GM03348 (cell line): ENCODE data around the gene EBF4.
A peak's percentile ranks its signal among the peaks of the same experiment; 100 is the strongest.
"Not testable (repeated sequence)": the region's sequence is repeated elsewhere in the genome, so short reads cannot be mapped to it uniquely, and the experiment has no call there.

ENCODE experiments used
- DNase-seq: peaks from one replicate; pipeline ENCODE4 v3.0.0; 2012; ENCODE audit warnings: low spot score

Gene EBF4

DNA sequence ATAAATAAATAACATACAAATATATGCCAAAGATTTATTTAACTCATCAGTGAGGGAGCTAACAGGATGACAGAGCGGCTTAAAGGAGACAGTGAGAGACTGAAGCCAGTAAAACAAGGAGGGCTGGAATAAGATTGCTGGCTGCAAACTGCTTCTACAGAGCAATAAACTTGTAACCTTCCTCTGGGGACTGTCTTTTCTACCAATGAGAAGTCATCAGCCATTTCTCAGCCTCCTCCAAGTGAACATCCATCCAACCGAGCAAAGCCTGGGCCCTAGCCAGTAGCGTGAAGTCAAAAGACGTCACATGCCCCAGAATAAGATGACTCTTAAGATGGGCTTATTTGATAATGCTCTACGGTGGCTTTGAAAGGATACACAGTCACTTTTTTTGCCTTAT lies 65.4 kb downstream of the EBF4 start:
- DNase-seq: no peak

DNA sequence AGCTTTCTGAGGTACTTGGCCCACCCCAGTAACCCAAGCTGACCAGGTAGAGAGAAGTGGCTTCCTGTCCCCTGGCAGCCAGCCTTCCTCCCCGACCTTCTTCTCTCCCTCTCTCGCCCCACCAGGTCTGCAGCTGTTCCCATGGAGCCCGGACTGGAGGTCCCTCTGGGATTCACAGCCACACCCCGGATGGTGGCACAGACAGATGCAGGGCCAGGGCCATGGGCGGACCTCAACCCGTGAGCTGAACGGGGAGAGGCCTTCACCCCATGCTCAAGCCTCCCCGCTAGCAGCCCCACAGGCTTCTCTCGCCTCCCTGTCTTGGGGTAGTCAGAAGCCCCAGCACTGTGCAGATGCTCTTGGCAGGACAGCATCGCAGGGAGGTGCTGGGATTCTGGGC lies 66.6 kb downstream of the EBF4 start:
- DNase-seq: no peak

DNA sequence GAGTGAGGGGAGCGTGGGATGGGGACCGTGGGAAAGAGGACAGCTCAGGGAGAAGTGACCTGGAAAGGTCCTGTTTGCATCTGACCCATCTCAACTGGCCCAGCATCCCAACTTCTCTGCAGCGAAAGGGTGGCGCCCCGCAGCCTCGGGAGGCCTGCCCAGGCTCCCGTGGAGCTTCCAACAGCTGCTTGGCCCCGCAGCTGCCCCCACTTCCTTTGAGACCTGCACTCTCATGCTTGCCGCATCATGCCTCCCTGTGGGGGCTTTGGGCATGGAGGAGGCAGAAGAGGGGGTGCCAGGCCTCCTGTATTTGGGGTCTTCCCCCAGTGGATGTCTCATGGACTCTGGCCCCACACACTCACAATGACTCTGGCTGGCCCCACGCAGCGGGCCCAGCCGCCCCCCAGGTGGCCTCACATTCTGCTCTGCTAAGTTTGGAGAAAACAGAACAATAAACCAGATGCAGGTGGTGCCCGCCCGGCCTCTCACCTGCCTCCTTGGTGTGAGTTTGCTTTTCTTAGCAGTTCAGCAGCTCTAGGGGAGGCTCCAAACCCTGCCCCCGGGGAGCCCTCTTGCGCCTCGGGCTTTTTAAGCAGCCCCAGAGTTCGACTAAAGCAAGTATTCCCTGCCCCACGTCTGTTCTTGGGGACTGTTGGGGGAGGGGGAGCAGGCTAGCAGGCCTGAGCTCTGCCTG lies 67.2 kb downstream of the EBF4 start:
- DNase-seq: no peak

DNA sequence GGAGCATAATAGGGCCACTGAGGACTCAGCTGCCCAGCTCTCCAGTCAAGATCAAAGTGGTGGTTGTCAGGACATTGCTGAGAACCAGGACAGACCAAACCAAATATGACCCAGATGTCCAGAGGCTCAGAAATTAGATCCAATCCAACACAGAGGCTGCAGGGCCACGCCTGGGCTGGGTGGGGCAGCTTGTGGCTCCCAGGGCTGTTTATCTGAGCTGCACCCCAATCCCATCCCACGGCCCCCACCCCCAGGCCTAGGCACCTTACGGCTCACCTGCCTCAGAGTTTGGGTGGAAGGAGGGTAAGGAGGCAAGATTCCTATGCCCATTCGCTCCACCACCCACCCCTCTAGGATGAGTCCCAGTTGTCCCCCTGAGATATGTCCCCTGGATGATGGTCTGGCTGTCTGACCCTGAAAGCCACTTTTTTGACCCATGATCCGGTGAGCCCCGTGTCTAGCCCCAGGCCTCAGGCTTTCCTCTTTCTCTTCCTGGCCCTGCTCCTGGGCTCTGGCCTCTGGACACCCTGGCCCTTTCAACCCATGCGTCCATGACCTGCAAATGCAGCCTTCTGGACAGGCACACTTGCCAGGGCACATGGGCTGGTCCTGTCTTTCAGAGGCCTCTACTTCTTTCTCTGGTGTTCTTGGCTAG lies 67.8 kb downstream of the EBF4 start:
- no peak for DNase-seq

DNA sequence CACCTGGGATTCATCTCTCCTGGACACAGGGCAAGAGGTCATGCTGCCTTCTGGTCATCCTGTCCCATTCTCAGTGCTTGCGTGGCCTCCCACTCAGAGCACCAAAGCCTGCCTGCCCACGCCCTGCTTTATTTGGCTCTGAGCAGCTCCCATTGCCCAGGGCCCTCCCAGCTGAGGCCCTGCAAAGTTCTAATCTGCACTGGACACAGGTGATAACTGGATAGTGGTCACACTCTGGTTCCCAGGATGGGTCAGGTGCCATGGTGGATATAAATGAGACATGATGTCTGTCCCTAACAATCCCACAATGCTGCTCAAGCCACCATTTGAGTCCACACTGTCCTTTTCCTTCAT lies 68.3 kb downstream of the EBF4 start:
- no peak for DNase-seq

DNA sequence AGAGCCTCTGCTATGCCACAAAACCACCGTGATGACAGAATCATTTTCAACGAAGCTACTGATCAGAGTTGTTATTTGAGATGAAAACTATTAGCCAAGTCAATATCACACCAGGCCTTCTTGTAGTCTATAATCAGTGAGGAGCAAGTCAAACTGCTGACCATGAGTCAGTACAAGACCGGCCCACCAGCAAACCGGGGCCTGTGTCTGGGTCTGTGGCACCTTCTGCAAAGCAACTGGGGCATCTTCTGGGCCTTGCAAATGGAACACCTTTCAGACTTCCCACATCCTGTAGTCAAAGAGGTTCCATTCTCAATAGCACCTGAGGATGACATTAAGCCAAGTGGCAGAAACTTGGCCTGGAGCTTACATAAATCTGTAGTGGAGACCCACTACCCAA lies 69.3 kb downstream of the EBF4 start:
- no peak for DNase-seq

DNA sequence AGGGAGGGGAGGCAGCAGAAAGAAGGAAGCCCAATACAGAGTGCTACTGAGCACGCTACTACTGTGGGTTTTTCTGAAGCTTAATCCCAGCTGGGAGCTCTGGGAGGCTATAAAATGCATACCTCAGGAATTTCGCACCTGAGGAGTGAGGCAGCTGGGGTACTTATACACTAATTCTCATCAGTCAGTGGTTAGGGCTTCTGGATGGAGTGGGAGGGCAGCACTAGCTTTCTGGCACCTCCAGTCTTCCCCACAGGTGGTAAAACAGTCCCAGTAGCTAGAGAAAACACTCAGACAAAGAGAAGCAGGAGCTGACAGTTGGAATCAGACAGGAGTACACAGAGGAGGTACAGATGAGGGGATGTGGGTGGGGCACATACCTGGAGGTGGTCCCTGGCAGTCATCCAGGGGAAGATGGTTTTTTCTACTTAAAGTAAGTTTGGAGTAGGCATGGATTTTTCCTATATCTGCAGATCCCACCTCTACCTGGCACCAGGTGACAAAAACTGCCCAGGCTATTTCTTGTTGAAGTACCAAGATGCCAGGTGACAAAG lies 70.1 kb downstream of the EBF4 start:
- no peak for DNase-seq

DNA sequence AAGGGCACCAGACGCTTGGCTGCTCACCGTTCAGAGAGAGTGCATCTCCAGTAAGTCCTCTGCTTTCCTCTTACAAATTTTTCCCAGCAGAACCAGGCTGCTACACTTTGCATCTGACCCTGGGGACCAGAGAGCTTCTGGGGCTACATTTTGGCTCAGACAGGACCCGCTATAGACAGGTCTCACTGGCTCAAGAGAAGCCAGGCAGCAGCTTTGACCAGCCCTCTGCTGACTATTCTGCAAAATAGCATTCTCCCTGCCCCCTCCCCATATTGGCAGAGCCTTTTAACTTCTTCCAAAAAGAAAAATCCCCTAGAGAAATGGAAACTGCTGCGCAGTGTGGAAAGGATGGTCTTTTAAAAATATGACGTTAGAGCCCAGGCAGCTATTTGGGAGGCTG lies 70.6 kb downstream of the EBF4 start:
- no peak for DNase-seq

DNA sequence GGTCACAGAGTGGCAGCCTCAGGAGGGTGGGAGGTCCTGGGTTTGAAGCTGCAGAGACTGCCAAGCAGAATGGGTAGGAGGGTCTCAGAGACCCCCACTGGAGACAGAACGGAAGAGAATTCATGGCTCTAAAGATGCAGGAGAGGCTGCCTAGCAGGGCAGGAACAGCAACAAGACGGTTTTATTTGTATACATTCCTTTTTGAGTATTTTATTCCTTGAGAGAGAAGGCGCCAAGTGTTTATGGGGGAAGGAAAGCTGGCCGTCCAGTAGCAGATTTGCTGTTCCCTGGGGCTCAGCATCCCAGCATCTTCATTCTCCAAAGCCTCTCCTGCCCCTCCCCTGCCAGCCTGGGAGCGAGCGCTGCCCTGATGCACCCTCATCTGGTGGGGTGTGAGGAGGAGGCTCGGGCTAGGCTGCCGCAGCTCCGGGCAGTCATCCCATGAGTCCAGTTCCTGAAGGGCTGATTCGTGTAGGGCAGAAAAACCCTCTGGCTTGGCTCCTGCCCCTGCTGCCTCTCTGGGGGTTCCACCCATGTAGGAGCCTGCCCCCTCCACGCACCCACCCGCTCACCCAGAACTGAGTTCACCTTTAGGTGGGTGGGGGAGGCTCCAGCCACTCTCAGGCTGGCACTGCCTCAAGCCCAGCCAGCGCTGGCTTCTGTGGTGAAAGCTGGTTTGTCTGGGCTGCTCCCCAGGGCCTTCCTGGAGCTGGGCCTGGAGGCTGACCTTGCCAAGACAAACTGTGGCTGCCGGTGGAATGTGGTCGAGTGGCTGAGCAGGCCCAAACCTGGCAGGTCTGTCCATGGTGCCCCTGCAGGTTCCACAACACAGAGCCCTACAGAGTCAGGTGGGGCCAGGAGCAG lies 75.4 kb downstream of the EBF4 start:
- DNase-seq: peak; percentile 84

DNA sequence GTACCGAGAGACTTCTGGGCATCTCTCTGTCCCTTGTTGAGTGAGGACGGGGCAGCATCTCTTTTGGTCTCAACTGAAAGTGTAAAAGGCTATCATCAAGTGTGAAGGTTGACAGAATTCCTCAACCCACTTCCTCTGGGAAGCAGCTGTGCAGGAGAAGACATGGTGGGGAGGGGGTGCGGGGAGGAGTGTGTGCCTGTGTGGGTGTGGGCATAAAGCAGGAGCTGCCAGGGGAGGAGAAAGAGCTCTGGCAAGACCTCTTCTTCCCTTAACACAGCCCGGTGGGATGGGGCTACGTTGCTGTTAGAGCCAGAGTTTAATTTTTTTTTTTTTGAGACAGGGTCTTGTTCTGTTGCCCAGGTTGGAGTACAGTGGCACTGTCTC lies 76.0 kb downstream of the EBF4 start:
- DNase-seq: no peak

DNA sequence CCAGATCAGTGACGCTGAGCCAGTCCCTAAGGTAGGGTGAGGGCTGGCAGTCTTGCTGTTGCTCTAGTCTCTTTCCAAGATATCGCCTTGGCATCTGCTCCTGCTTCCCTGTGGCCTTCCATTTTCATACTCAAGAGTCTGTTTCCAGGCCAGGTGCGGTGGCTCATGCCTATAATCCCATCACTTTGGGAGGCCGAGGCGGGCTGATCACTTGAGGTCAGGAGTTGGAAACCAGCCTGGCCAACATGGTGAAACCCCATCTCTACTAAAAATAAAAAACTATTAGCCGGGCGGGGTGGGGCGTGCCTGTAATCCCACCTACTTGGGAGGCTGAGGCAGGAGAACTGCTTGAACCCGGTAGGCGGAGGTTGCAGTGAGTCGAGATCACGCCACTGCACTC lies 77.5 kb downstream of the EBF4 start:
- DNase-seq: not testable (repeated sequence)

DNA sequence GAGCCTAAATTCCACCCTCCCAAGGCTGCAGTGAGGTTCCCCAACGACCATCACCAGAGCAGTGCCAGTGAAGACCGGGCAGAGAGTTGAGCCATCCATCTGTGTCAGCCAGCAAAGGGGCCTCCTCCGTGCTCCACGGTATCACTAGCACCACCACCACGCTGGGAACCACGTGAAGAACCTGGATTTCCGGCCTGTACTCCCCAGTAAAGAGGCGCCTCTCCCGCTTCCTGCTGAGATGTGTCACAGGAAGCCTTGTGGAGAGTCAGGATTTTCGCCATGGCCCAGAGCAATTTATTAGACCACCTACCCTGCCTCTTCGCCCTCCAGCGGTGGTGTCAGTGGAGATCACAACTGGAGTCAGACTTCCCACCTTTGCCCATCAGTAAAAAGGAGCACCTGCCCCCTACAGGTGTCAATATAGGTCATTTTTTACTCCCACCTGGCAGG lies 79.1 kb downstream of the EBF4 start:
- DNase-seq: peak; percentile 2

DNA sequence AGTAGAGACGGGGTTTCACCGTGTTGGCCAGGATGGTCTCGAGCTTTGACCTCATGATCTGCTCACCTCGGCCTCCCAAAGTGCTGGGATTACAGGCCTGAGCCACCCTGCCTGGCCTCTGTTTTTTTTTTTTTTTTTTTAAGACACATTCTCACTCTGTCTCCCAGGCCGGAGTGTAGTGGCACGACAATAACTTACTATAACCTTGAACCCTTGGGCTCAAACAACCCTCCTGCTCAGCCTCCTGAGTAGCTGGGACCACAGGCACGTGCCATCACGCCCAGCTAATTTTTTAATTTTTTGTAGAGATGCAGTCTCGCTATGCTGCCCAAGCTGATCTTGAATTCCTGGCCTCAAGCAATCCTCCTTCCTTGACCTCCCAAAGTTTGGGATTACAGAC lies 81.2 kb downstream of the EBF4 start:
- DNase-seq: no peak

DNA sequence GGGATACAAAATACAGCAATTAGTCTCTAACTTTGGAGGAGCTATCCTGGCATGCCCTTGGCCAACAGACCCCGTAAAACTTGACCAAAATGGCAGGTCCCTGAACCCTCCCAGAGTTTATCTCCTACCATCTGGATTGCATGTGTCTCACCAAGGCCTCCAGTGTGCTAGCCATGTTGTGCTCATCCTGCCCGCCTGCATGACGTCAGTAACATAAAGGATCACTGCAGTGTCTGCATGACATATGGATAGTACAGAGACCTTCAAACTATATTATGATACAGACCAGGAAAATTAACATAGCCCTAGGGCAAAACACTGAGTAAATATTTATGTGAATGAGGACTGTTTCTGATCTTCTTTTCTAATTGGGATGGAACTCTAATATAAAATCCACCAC lies 82.6 kb downstream of the EBF4 start:
- no peak for DNase-seq

DNA sequence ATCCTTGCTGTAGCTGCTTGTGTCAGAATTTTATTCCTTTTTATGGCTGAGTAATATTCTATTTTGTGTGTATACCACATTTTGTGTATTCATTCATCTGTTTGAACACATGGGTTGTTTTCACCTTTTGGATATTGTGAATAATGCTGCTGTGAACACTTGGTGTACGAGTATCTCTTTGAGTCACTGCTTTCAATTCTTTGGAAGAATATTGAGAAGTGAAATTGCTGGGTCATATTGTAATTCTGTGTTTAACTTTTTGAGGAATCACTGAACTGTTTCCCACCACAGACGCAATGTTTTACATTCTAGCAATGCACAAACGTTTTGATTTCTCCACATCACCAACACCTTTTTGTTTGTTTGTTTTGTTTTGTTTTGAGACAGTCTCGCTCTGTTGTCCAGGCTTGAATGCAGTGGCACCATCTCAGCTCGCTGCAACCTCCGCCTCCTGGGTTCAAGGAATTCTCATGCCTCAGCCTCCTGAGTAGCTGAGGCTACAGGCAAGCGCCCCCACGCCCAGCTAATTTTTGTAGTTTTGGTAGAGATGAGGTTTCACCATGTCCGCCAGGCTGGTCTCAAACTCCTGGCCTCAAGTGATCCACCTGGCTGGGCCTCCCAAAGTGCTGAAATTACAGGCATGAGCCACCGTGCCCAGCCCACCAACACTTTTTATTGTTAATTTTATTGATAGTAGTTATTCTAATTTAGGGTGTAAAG lies 86.2 kb downstream of the EBF4 start:
- no peak for DNase-seq

DNA sequence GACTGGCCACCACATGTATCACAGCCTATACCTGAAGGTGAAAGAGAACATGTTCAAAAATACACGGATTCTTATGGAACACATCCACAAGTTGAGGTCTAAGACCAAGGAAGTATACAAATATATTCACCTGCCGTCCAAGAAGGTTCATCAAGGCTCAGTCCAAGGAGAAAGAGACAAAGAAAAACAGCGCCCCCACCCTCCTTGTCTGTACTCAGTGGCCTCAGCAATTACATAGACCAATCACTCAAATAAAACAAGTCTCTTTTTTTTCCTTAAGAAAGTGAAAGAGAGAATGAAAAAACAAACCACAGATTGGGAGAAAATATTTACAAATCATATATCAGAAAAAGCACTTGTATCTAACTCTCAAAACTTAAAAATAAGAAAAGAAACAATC lies 88.4 kb downstream of the EBF4 start:
- no peak for DNase-seq

DNA sequence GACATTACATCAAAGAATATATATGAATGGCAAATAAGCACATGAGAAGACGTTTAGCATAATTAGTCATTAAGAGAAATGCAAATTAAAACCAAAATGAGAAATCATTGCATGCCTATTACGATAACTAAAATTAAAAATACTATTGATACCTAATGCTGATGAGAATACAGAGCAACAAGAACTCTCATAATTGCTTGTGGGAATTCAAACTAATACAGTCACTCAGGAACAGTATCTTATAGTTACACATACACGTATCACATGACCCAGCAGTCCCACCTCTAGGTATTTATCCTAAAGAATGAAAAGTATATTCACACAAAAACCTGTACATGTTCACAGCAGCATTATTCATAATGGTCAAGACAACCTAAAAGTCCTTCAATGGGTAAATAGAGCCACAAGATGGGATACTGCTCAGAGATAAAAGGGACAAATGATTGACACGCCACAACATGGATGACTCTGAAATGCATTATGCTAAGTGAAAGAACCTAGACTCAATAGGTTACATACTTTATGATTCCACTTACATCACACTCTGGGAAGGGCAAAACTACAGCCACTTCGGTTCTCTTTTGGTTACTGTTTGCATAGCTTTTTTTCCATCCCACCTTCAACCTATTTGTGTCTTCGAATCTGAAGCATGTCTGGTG lies 91.5 kb downstream of the EBF4 start:
- DNase-seq: no peak

DNA sequence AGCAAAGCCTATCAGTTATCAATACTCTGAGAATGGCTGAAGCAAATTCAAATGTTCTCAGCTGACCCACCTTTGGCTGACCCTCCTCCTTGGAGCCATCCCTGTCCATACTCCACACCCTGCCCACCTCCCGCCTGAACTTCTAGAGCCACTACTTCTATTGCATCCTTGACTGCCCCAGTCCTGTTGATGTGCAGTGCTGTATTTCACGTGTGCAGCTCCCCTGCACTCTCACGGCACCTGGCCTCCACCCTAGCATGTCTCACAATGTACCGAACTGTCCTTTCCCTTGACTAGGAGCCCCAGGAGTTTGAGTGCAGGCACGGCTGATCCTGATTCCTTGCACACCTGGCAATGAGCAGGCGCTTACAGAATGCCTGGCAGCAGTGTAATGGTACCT lies 100.9 kb downstream of the EBF4 start:
- DNase-seq: no peak

DNA sequence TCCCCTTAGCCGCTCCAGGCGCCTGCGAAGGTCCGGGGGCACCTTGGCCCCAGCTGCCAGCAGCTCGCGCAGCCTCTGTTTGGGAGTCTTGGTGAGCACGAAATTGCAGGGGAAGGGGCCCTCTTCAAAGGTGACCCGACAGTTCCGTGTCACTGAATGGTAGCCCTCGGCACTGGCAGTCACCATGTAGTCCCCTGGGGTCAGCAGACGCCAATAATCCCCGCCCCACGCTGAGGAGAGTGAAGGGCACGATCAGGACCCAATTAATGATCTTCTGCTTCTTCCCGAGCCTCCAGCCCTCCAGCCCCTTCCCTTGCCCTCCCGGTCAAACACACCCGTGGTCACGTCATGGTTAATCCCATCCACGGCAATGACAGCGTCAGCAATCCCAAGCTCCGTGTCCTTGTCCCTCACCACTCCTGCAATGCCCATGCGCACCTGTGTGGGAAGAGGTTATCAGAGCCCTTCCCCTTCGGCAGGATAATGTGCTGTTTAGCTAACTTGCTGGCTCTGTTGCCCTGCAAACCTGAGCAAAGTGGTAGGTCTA lies 101.7 kb downstream of the EBF4 start:
- DNase-seq: no peak

DNA sequence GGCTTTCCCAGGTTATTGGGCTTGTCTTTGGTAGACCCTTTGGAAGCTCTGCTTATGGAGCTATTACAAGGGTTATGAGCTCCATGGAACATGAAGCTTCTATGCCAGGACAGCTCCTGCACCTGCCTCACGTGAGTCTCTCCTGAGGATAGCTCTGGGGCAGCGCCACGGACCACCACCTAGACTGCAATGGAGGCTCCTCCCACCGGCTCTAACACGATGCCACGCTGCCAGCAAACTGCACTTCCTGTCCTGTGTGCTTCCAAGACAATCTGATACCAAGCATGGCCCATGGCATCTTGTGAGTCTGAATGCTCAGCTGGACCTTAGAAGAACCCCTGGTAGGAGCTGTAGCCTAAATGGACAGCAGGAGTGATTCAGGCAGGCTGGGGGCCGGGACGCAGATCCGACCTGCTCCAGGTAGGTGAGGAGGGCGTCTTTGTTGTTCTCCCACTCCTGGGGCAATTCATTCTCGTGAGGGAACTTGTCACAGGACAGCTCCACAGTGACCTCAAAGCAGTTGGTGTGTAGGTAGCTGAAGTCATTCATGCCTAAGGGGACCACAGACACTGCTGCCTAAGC lies 102.4 kb downstream of the EBF4 start:
- no peak for DNase-seq

DNA sequence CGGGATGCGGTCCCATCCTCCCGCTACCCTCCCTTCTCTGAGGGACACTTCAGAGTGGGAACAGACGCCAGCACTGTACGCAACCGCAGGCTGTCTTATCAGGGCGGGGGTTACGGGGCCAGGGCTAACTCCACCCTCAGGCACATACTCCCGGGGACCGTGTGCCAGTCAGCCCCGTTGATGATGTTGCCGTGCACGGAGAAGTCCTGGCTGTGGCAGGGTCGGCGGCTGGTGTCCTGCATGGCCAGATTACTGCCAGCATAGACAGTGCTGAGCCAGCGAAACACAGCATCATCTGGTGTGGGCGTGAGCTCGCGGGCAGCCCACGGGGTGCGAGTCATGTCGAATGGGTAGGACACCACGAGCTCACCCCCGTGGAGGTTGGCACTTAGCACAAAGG lies 102.9 kb downstream of the EBF4 start:
- no peak for DNase-seq
